ENCODE results near the gene CST7.

- no peak for TF ChIP-seq CTCF (IDR thresholded peaks at IDR 0.05)
- no peak for TF ChIP-seq POLR2A (IDR thresholded peaks at IDR 0.05)
- no peak for TF ChIP-seq POLR2AphosphoS5 (IDR thresholded peaks at IDR 0.05)
Observed at GRCh38 chr20:24916412-24916811, 32.7 kb upstream of the CST7 start.

Data from breast epithelium (tissue), 3 donors.